ENCODE data around the gene CHRD.
A peak's percentile ranks its signal among the peaks of the same experiment; 100 is the strongest.

DNA sequence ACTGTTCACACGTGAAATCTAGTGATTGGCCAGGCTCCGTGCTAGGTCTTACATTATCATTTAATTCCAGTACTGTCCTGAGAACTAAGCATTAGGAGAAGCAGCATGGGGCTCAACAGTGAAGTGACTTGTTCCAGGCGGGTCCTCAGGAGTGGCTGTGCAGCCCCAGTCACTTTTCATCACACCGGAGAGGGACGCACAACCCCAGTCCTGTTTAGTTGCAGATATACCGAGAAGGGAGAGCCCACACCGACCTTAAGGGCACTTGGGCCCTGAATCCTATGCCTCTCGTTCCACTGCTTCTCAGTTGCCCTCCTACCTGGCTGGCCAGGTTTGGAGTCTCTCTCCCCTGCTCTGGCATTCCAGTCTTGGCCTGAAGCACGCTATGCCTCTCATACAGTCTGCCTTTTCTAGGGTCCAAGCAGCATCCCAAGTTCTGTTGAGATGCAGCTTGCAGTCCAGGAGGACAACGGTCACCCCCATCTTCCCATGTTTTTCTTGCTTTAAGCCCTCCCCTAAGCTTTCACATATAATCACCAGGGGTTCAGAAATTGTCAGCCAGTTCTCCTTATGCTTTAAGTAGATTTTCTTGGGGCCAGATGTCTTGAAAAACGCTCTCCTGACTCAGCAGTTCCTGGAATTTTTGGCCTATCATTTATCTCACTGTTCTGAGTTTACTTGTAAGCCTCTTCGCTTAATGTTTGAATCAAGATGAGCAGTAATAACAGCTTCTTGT is 32.4 kb upstream of the CHRD start:
- TF ChIP-seq MAX (CRISPR knock-in tag; IDR thresholded peaks at IDR 0.05) (no peak), ZNF232 (CRISPR knock-in tag; IDR thresholded peaks at IDR 0.05) (no peak), POLR2AphosphoS2 (IDR thresholded peaks at IDR 0.05; ENCODE audit: low read length) (no peak), CREBBP (IDR thresholded peaks at IDR 0.05; ENCODE audit: low read depth, low read length) (no peak), CTBP1 (IDR thresholded peaks at IDR 0.05; ENCODE audit: borderline replicate concordance) (no peak; the same call in 1 of the 2 replicates), MED1 (CRISPR knock-in tag; IDR thresholded peaks at IDR 0.05; ENCODE audit: borderline replicate concordance) (no peak), JUND (IDR thresholded peaks at IDR 0.05; ENCODE audit: borderline replicate concordance, low read depth, low read length) (peak; percentile 54; the same call in 1 of the 2 replicates), JUND (tag; IDR thresholded peaks at IDR 0.05; ENCODE audit: borderline replicate concordance, low read depth, low read length) (no peak; the same call in 2 of the 3 replicates), POLR2A (conservative IDR thresholded peaks at IDR 0.05) (no peak; the same call in 1 of the 2 replicates), ZNF121 (CRISPR knock-in tag; conservative IDR thresholded peaks at IDR 0.05) (no peak)

Measured in K562 (cell line).